Gastroesophageal sphincter (tissue), 4 donors: ENCODE data around the gene NPPB. TPM values are rescaled to one million over a fixed set of nuclear protein-coding genes. Genes with fewer than 3 reads are reported as not detected.

Experiments used
- ATAC-seq: fragments of 150-250 bp; one replicate; pipeline ENCODE4 v1.9.1; 2016; ENCODE audit warnings: mild to moderate bottlenecking, moderate library complexity
- H3K27ac ChIP-seq, 4 donors: fragments of 200-600 bp; sonication (generic) in 3 of 4; 1 replicate in 3 of 4; 2 replicates in 1 of 4; pipeline ENCODE4 v1.5.1; 2016 to 2019
- H3K27me3 ChIP-seq: fragments of 200-600 bp; sonication (generic); one replicate; pipeline ENCODE4 v1.5.1; 2019
- H3K36me3 ChIP-seq, 2 donors: fragments of 200-600 bp; sonication (generic); one replicate each; pipeline ENCODE4 v1.5.1; 2019; ENCODE audit warnings: control low read depth in 1 of 2
- H3K4me1 ChIP-seq, 3 donors: fragments of 200-600 bp; sonication (generic); 1 replicate in 2 of 3; 2 replicates in 1 of 3; pipeline ENCODE4 v1.5.1; 2016 to 2019; ENCODE audit warnings: control low read depth in 2 of 3
- H3K4me3 ChIP-seq, 2 donors: fragments of 200-600 bp; sonication (generic); one replicate each; pipeline ENCODE4 v1.5.1; 2019; ENCODE audit warnings: mild to moderate bottlenecking in 1 of 2, moderate library complexity in 1 of 2
- H3K9me3 ChIP-seq, 3 donors: fragments of 200-600 bp; sonication (generic); one replicate each; pipeline ENCODE4 v1.5.1; 2017 to 2019; ENCODE audit warnings: control low read depth in 2 of 3
- EP300 ChIP-seq: sonication (generic); formaldehyde crosslinking; IDR thresholded peaks from one replicate; pipeline ENCODE4 v1.6.1; 2017; ENCODE audit warnings: antibody characterized with exemption, mild to moderate bottlenecking
- POLR2A ChIP-seq, 2 donors: fragments of 450-650 bp; IDR thresholded peaks; one replicate each; pipeline ENCODE4 v1.6.1; 2017; ENCODE audit warnings: antibody characterized with exemption in 2 of 2, mild to moderate bottlenecking in 2 of 2, moderate library complexity in 1 of 2
- POLR2AphosphoS5 ChIP-seq: sonication (generic); formaldehyde crosslinking; IDR thresholded peaks from one replicate; pipeline ENCODE4 v1.6.1; 2017; ENCODE audit warnings: antibody characterized with exemption
- WGBS, 2 donors: methylation state at CpG; one replicate each; pipeline ENCODE4 v1.1.5; 2018; ENCODE audit warnings: low coverage in 1 of 2; 5-methylcytosine and 5-hydroxymethylcytosine counted together
- total RNA-seq, 4 donors: library from RNA; depleted of rRNA; stranded (reverse); fragments of >200 nt; gene quantifications; one replicate each; pipeline ENCODE4 v1.1.0, GENCODE V29; 2016
- TF ChIP-seq, protein P1 (sequence below), 4 experiments: fragments of 200-600 bp in 2 of 4; fragments of 450-650 bp in 2 of 4; sonication (generic) in 1 of 4; IDR thresholded peaks; one replicate each; pipeline ENCODE4 v1.5.1; 2017 to 2019; ENCODE audit warnings: antibody characterized with exemption in 4 of 4, mild to moderate bottlenecking in 2 of 4, moderate library complexity in 2 of 4

Gene NPPB
- total RNA-seq, 4 donors from 2014 or later: not detected

- 42 to 45% methylated on average over 6 to 13 of the region's 13 CpGs for WGBS, 2 donors
- no peak overlapping the region for H3K4me3 ChIP-seq
- peaks cover 56% of the 10 kb centered on the region for H3K27me3 ChIP-seq
- H3K27ac ChIP-seq: no peak overlapping the region
- no peaks in the 10 kb centered on the region for H3K9me3 ChIP-seq
- TF ChIP-seq, protein P1, sequence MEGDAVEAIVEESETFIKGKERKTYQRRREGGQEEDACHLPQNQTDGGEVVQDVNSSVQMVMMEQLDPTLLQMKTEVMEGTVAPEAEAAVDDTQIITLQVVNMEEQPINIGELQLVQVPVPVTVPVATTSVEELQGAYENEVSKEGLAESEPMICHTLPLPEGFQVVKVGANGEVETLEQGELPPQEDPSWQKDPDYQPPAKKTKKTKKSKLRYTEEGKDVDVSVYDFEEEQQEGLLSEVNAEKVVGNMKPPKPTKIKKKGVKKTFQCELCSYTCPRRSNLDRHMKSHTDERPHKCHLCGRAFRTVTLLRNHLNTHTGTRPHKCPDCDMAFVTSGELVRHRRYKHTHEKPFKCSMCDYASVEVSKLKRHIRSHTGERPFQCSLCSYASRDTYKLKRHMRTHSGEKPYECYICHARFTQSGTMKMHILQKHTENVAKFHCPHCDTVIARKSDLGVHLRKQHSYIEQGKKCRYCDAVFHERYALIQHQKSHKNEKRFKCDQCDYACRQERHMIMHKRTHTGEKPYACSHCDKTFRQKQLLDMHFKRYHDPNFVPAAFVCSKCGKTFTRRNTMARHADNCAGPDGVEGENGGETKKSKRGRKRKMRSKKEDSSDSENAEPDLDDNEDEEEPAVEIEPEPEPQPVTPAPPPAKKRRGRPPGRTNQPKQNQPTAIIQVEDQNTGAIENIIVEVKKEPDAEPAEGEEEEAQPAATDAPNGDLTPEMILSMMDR (IDR thresholded peaks at IDR 0.05): no peak
- TF ChIP-seq EP300 (no peak), POLR2AphosphoS5 (no peak), POLR2A (IDR thresholded peaks at IDR 0.05) (no peak)
- no peak for ATAC-seq
- H3K36me3 ChIP-seq: no peaks in the 10 kb centered on the region
- no peaks in the 10 kb centered on the region for H3K4me1 ChIP-seq
Observed at GRCh38 chr1:11868331-11868980, 9.7 kb upstream of the NPPB start.

DNA sequence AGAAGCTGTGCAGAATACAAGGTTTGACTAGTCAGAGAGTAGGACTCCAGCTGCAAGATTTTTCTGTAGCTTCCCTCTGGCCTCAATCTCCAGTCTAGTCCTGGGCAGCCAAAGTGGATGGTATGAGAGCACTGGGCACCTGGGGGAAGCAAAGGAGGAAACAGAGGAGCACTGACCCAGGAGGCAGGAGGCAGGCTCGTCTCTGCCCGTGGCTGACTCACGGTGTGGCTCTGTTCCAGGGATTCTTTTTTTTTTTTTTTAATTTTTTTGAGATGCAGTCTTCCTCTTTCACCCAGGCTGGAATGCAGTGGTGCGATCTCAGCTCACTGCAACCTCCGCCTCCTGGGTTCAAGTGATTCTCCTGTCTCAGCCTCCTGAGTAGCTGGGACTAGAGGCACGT is 4.1 kb upstream of the NPPB start:
- TF ChIP-seq, protein P1 (IDR thresholded peaks at IDR 0.05): no peak
- TF ChIP-seq POLR2A (IDR thresholded peaks at IDR 0.05) (no peak), POLR2AphosphoS5 (no peak), EP300 (no peak)
- Histone ChIP-seq H3K4me3 (no peak overlapping the region), H3K27me3 (peaks cover 69% of the 10 kb centered on the region), H3K27ac (no peak overlapping the region), H3K9me3 (no peaks in the 10 kb centered on the region), H3K4me1 (peaks cover 0 to 7% (median 0%) of the 10 kb centered on the region in 3 donors), H3K36me3 (no peaks in the 10 kb centered on the region)
- no peak for ATAC-seq
- 0 to 36% methylated on average over 1 to 5 of the region's 6 CpGs for WGBS, 2 donors

- H3K9me3 ChIP-seq: no peaks in the 10 kb centered on the region
- no peak for ATAC-seq
- H3K27me3 ChIP-seq: peaks cover 92% of the 10 kb centered on the region
- H3K4me3 ChIP-seq: no peak overlapping the region
- WGBS, 2 donors: 86% methylated on average over 1 of the region's 1 CpG; no CpG with 5 or more reads in 1 of the 2 donors
- TF ChIP-seq POLR2A (IDR thresholded peaks at IDR 0.05) (no peak), EP300 (no peak), POLR2AphosphoS5 (no peak)
- TF ChIP-seq, protein P1 (IDR thresholded peaks at IDR 0.05): no peak
- H3K4me1 ChIP-seq: peaks cover 0 to 7% (median 0%) of the 10 kb centered on the region in 3 donors
- no peaks in the 10 kb centered on the region for H3K36me3 ChIP-seq
- H3K27ac ChIP-seq: no peak overlapping the region
Observed at GRCh38 chr1:11860587-11860986, 1.8 kb upstream of the NPPB start.

GRCh38 chr1:11860083-11860482 is 1.3 kb upstream of the NPPB start:
- H3K27ac ChIP-seq: no peak overlapping the region
- WGBS, 2 donors: 29% methylated on average over 1 of the region's 2 CpGs; no CpG with 5 or more reads in 1 of the 2 donors

More at GRCh38 chr1:11860083-11860482, 1.3 kb upstream of the NPPB start:
- Histone ChIP-seq H3K9me3 (no peaks in the 10 kb centered on the region), H3K4me1 (peaks cover 0 to 7% (median 0%) of the 10 kb centered on the region in 3 donors), H3K27me3 (peaks cover 95% of the 10 kb centered on the region), H3K36me3 (no peaks in the 10 kb centered on the region), H3K4me3 (no peak overlapping the region)
- ATAC-seq: no peak
- no peak for TF ChIP-seq POLR2A (IDR thresholded peaks at IDR 0.05)
- TF ChIP-seq POLR2AphosphoS5: no peak
- TF ChIP-seq EP300: no peak
- TF ChIP-seq, protein P1 (IDR thresholded peaks at IDR 0.05): no peak
